Heart left ventricle (tissue), 16 donors: ENCODE data around the gene LEFTY1. TPM values are rescaled to one million over a fixed set of nuclear protein-coding genes. Genes with fewer than 3 reads are reported as not detected.

Source experiments
- ATAC-seq, 4 donors: fragments of 200-7000 bp; cut with Tn5 transposase; one replicate each; pipeline ENCODE4 v1.9.1; 2020 to 2022; ENCODE audit warnings: moderate library complexity in 4 of 4, mild to moderate bottlenecking in 3 of 4, moderate number of reproducible peaks in 1 of 4
- DNase-seq, 5 donors: peaks; one replicate each; pipeline ENCODE4 v3.0.0-alpha.2; 2020
- H3K27ac ChIP-seq, 12 donors: fragments of 200-600 bp; sonication (generic) in 4 of 12; one replicate each; pipeline versions ENCODE4 v1.5.0 to v1.8.0; 2016 to 2022; ENCODE audit warnings: mild to moderate bottlenecking in 2 of 12
- H3K27me3 ChIP-seq, 9 donors: fragments of 200-600 bp; sonication (generic) in 2 of 9; one replicate each; pipeline versions ENCODE4 v1.5.1 to v1.8.0; 2016 to 2022; ENCODE audit warnings: mild to moderate bottlenecking in 3 of 9
- H3K36me3 ChIP-seq, 9 donors: fragments of 200-600 bp; sonication (generic) in 2 of 9; one replicate each; pipeline versions ENCODE4 v1.5.0 to v1.8.0; 2018 to 2022; ENCODE audit warnings: mild to moderate bottlenecking in 2 of 9
- H3K4me1 ChIP-seq, 12 donors: fragments of 200-600 bp; sonication (generic) in 4 of 12; one replicate each; pipeline versions ENCODE4 v1.5.0 to v1.8.0; 2016 to 2022; ENCODE audit warnings: mild to moderate bottlenecking in 3 of 12
- H3K4me3 ChIP-seq, 12 donors: fragments of 200-600 bp; sonication (generic) in 4 of 12; one replicate each; pipeline versions ENCODE4 v1.5.0 to v1.8.0; 2017 to 2022; ENCODE audit warnings: mild to moderate bottlenecking in 9 of 12, moderate library complexity in 4 of 12
- H3K9me3 ChIP-seq, 12 donors: fragments of 200-600 bp; sonication (generic) in 4 of 12; one replicate each; pipeline versions ENCODE4 v1.5.0 to v1.8.0; 2016 to 2022; ENCODE audit warnings: mild to moderate bottlenecking in 1 of 12
- POLR2A ChIP-seq, 2 donors: fragments of 450-650 bp; IDR thresholded peaks; one replicate each; pipeline ENCODE4 v1.6.1; 2017; ENCODE audit warnings: antibody characterized with exemption in 2 of 2, mild to moderate bottlenecking in 2 of 2, moderate library complexity in 2 of 2
- WGBS, 4 donors: extraction: QIAGEN DNeasy Blood & Tissue Kit in 2 of 4; methylation state at CpG; one replicate each; pipeline versions ENCODE4 v1.1.5 to v1.1.7; 2013 to 2018; 5-methylcytosine and 5-hydroxymethylcytosine counted together
- intact Hi-C, 10 donors: fragments of 100-400 bp; cut with DNase I; formaldehyde crosslinking; loops; one replicate each; pipeline versions ENCODE4 v1.11.1 to v1.14.2; 2022
- polyA plus RNA-seq, 2 donors: library from polyadenylated mRNA; stranded (reverse); fragments of 200-250 nt; gene quantifications; one replicate each; pipeline ENCODE4 v1.2.3, GENCODE V29; 2013
- total RNA-seq, 9 donors: library from RNA; depleted of rRNA in 2 of 9; stranded (reverse); fragments of >200 nt in 2 of 9; fragmentation: NEBNext Ultra II Directional in 3 of 9; extraction: Animal tissue kit (Norgen Biotek cat#: 25700) in 3 of 9; gene quantifications; one replicate each; pipeline versions ENCODE4 v1.1.0 to v1.2.4, GENCODE V29; 2016 to 2023
- TF ChIP-seq, protein P1 (sequence below), 12 donors: fragments of 200-600 bp; sonication (generic) in 4 of 12; IDR thresholded peaks; one replicate each; pipeline versions ENCODE4 v1.5.0 to v1.8.0; 2018 to 2022; ENCODE audit warnings: antibody characterized with exemption in 12 of 12, mild to moderate bottlenecking in 5 of 12
- donor health status: ischemic (EF 13 %, LVEDD 7.1; RV severe dilation, severe dysfunction).
- donor health status: healthy with polysubstance abuse.
- donor health status: DM: no; HTN: yes; CAD: no.
- donor health status: DM: no; HTN: no; CAD: no.
- donor health status: ischemic (EF 25% LVEDD 6.9; RV normal size, moderate dysfunction).
- donor health status: ischemic (EF 25% LVEDD 5.7; RV mildly dilated, moderate dysfunction).
- donor health status: healthy.
- donor health status: DM: yes; HTN: yes; CAD: no.
- donor health status: ischemic (EF 35%, LVEDD 5.7; RV mildly dilated, moderate dysfunction).
- donor health status: nonischemic (EF 11% LVEDD 7.7; RV severe dilation, severe dysfunction).
- donor health status: DM: yes; HTN: yes; CAD: no.
- donor health status: PGD.
- donor health status: ischemic (EF 29% LVEDD 5.4; RV normal size, mild dysfunction).
- donor health status: nonischemic (EF 23%, LVEDD 6.1; RV moderate dilation, normal function).

LEFTY1 gene
- total and polyA plus RNA-seq, 11 donors: 0.19 to 0.77 (median 0.35) TPM; not detected in 6

DNA sequence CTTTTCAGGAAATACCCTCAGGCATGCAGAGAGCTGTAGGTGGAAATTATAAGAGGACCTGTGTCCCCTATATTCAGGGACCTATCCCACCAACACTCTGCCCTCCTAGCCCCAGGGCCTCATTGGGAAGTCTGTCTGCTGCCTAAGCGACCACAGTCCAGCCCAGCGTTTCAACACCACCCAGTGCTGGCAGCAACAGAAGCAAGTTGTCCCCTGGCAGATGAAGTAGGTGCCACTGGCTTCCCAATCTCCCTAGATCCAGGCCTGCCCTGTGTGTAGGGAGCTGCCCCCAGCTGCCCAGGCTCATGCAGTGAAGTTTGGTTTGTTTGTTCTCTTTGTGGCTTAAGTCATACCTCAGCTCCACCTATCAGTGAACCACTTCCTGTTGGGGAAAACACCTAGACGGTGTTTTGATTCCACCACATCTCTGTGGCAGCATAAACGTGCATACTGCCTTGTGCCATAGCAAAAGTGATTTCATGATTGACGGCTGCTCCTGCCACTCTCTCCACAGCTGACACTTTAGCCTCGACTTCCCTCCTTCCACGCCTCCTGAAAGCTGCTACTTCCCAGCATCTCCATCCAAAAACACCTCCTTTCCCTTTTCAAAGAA, 8.1 kb upstream of the LEFTY1 start:
- H3K36me3 ChIP-seq: no peaks in the 10 kb centered on the region
- DNase-seq (no peak), ATAC-seq (peak in 2 of 4 donors; percentile 18 to 33)
- no peaks in the 10 kb centered on the region for H3K27me3 ChIP-seq
- H3K9me3 ChIP-seq: no peaks in the 10 kb centered on the region
- H3K27ac ChIP-seq: peak overlapping the region in 1 of 12 donors; percentile 27
- intact Hi-C loops: no loop called here
- 63 to 75% (median 70%) methylated on average over 7 of the region's 7 CpGs for WGBS, 4 donors
- TF ChIP-seq POLR2A (IDR thresholded peaks at IDR 0.05): no peak
- TF ChIP-seq, protein P1, sequence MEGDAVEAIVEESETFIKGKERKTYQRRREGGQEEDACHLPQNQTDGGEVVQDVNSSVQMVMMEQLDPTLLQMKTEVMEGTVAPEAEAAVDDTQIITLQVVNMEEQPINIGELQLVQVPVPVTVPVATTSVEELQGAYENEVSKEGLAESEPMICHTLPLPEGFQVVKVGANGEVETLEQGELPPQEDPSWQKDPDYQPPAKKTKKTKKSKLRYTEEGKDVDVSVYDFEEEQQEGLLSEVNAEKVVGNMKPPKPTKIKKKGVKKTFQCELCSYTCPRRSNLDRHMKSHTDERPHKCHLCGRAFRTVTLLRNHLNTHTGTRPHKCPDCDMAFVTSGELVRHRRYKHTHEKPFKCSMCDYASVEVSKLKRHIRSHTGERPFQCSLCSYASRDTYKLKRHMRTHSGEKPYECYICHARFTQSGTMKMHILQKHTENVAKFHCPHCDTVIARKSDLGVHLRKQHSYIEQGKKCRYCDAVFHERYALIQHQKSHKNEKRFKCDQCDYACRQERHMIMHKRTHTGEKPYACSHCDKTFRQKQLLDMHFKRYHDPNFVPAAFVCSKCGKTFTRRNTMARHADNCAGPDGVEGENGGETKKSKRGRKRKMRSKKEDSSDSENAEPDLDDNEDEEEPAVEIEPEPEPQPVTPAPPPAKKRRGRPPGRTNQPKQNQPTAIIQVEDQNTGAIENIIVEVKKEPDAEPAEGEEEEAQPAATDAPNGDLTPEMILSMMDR (IDR thresholded peaks at IDR 0.05): no peak
- H3K4me1 ChIP-seq: peaks cover 0 to 12% (median 0%) of the 10 kb centered on the region in 12 donors
- H3K4me3 ChIP-seq: no peak overlapping the region

DNA sequence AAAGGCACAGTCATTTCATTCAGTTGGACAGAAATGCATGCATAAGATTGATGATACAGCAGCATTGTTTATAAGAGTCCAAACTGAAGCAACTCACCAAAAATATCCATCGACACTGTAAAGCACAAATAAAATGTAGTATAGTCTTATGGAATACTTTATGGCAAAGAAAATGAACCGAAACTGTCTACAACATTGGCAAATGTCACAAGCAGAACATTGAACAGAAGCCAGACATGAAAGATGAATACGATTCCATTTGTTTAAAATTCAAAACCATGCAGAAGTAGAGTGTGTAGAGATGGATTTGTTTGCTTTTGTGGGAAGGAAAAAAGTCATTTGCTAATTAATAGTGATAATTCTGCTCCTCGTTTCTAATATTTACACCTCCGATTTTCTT, 7.5 kb upstream of the LEFTY1 start:
- 86 to 93% (median 91%) methylated on average over 5 of the region's 5 CpGs for WGBS, 4 donors
- Histone ChIP-seq H3K27ac (no peak overlapping the region), H3K9me3 (no peaks in the 10 kb centered on the region), H3K27me3 (no peaks in the 10 kb centered on the region), H3K4me3 (no peak overlapping the region), H3K36me3 (no peaks in the 10 kb centered on the region), H3K4me1 (peaks cover 0 to 12% (median 0%) of the 10 kb centered on the region in 12 donors)
- DNase-seq (no peak), ATAC-seq (no peak)
- TF ChIP-seq, protein P1 (IDR thresholded peaks at IDR 0.05): no peak
- no peak for TF ChIP-seq POLR2A (IDR thresholded peaks at IDR 0.05)
- intact Hi-C loops: no loop called here

DNA sequence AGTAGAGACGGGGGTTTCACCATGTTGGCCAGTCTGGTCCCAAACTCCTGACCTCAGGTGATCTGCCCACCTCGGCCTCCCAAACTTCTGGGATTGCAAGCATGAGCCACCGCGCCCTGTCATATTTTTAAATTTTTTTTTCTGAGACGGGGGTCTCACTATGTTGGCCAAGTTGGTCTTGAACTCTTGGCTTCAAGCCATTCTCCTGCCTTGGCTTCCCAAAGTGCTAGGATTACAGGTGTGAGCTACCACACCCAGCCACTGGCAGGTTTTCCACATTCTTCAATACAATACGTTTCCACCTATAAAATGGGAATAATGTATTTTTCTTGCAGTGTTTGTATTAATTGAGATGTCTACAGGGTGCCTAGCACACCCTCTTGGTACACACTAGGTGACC, 3.4 kb upstream of the LEFTY1 start:
- Histone ChIP-seq H3K27me3 (peaks cover 0 to 4% (median 0%) of the 10 kb centered on the region in 9 donors), H3K4me1 (peaks cover 0 to 15% (median 3%) of the 10 kb centered on the region in 12 donors), H3K4me3 (no peak overlapping the region), H3K36me3 (no peaks in the 10 kb centered on the region), H3K27ac (no peak overlapping the region), H3K9me3 (no peaks in the 10 kb centered on the region)
- ATAC-seq (no peak), DNase-seq (no peak)
- intact Hi-C loops: no loop called here
- 82 to 89% (median 86%) methylated on average over 6 of the region's 6 CpGs for WGBS, 4 donors
- TF ChIP-seq POLR2A (IDR thresholded peaks at IDR 0.05): no peak
- TF ChIP-seq, protein P1 (IDR thresholded peaks at IDR 0.05): no peak

DNA sequence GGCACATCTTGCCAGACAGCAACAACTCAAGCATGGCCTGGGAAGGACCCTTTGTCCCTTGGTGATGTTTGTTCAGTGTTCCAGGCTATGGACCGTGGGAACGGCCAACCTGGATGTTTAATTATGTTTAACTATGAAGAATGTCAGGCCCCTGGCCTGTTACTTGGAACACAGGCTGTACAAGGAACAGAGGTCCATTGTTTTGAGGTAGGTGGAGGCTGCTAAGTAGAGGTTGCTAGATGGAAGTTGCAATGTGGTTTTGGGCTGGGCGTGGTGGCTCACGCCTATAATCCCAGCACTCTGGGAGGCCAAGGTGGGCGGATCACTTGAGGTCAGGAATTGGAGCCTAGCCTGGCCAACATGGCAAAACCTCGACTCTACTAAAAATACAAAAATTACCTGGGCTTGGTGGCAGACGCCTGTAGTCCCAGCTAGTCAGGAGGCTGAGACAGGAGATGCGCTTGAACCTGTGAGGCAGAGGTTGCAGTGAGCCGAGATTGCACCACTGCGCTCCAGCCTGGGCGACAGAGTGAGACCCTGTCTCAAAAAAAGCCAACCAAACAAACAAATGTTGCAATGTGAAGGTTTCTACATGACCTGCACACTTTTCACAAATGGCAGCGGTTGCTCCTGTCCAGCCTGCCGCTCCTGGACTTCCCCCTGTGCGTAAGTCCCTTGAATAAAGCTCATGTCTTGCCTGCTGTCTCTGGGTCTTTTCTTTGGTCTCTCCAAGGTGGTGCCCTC, 2.5 kb upstream of the LEFTY1 start:
- intact Hi-C loops: no loop called here
- Histone ChIP-seq H3K27me3 (peaks cover 0 to 4% (median 0%) of the 10 kb centered on the region in 9 donors), H3K27ac (peak overlapping the region in 2 of 12 donors; percentile 45 to 57), H3K4me3 (no peak overlapping the region), H3K4me1 (peaks cover 0 to 15% (median 2%) of the 10 kb centered on the region in 12 donors), H3K36me3 (no peaks in the 10 kb centered on the region), H3K9me3 (no peaks in the 10 kb centered on the region)
- DNase-seq (no peak), ATAC-seq (peak in 3 of 4 donors; percentile 34 to 59 (median 36))
- WGBS, 4 donors: 88 to 95% (median 91%) methylated on average over 14 of the region's 14 CpGs
- TF ChIP-seq POLR2A (IDR thresholded peaks at IDR 0.05): no peak
- TF ChIP-seq, protein P1 (IDR thresholded peaks at IDR 0.05): no peak
